SK-N-SH treated with all-trans-retinoic acid at 6 μM for 48 hours (cell line): Measurements from ENCODE around the gene C1orf159.

ENCODE experiments used
- PATZ1 ChIP-seq: fragments of 250-450 bp; sonication (Bioruptor Pico); IDR thresholded peaks from 2 replicates; pipeline ENCODE4 v1.8.0; 2020; ENCODE audit warnings: mild to moderate bottlenecking, moderate library complexity, borderline replicate concordance
- TOX ChIP-seq: fragments of 250-450 bp; sonication (Bioruptor Pico); IDR thresholded peaks from 2 replicates; pipeline ENCODE4 v1.8.0; 2021; ENCODE audit warnings: mild to moderate bottlenecking, moderate library complexity, borderline replicate concordance

GRCh38 chr1:1083416-1084371, 32.2 kb downstream of the C1orf159 start:
- TF ChIP-seq TOX (CRISPR knock-in tag) (no peak), PATZ1 (CRISPR knock-in tag) (no peak)
